DMS153 treated with DMSO at 0.1 percent for 48 hours (cell line): Measurements from ENCODE around the gene FAM184A.

Experiments
- DNase-seq: peaks from one replicate; lab custom pipeline; 2025; ENCODE audit not compliant: unreplicated experiment; lab: John Stamatoyannopoulos, UW

The FAM184A gene

DNA sequence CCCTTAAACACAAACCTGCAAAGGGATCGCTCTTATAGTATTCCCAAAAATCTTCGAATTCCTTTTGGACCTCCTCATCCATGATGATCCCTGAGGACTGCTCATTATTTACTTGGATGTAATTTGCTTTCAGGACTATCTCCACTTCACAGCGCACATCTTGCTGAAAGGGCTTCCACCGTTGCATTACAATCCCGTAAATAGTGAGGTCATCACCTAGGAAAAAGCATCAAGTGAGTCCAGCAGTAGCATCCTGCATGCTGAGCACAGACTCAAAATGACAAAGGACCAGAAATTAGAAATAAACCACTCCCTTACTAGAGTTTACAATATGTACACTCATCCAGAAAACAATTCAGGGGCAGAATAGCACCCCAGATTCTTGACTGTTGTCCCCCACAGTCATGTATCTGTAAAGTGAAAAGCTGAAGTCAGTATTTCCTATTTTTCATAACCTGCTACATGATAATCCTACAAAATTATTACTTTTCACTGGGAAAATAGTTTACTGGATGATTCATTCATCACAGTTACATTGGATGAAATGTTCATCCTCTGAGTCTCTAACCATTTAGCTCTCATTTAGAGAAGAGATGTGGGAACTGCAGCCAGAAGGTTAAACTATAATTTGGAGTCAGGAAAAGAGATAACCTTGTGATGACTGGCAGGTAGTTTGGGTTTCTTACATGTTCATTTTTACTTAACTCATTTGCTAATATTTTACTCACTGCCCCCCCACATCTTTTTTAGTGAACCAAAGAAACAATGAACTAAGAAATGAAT lies 160.7 kb downstream of the FAM184A start:
- no peak for DNase-seq

DNA sequence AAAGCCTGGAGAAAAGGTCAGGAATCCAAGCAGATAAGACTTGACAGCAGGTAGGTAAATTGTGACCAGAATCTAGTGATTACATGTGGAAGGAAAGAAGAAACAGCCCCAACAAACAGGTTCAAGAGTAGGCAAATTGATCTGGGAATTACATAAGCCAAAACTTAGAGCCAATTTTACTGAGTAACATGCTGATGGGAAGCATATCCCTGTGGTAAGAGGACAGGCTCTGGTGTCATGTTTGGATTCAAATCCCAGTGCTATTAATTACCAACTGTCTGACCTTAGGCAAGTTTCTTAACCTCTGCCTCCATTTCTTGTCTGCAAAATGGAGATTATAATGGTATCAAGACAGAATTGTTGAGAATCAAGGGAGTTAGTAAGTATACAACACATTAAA lies 163.9 kb downstream of the FAM184A start:
- no peak for DNase-seq

DNA sequence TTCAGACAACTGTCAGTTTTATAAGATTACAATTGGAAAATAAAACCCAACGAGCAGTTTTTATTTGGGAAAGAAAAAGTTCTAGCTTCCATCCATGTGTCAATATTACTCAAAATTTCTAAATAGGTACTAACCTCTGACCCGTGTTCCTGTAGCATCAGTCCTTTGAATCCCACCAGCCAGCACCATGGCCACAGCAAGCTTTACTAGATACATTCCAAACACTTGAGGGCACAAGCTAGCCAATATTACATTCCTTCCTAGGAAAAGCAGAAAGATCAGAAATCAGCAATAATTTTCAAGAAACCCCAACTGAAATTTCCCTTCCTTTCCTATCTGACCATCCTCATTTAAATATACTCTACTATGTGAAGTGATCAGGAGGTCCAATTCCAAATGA lies 165.3 kb downstream of the FAM184A start:
- no peak for DNase-seq

DNA sequence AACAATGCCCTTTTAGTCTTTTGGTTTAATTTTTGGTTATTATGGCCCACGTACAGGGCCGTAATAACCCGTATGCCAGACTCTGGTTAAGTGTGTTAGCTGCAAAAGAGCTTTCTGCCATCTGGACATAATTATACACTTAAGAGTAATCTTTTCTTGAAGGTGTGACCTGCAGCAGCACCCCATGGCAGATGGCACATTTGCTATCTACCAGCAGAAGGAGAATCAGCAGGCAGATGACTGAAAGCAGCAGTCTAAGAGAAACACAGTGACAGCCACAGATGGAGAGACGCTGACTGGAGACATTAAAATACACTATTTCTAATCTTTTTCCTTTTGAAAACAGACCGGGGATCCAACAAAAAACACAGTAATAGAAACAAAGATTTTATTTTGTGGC lies 165.8 kb downstream of the FAM184A start:
- no peak for DNase-seq
